ENCODE results near the gene GRK2. TPM values are rescaled to one million over a fixed set of nuclear protein-coding genes. Genes with fewer than 3 reads are reported as not detected.

Gene GRK2
- total RNA-seq, 2 donors from 2014 or later, result 27.4 to 36.3 TPM

DNA sequence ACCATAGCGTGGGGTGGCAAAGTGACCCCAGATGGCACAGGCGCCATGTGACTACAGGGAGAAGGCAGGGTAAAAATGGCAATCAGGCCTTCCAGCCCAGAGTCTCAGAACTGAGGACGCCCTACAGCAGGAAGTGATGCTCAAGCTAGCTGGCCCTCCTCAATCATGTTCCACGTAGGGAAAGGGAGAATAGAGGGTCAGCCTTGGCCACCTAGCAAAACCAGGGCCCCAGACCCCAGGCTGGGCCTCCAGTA lies 21.9 kb downstream of the GRK2 start:
- Histone ChIP-seq H3K4me3 (no peak overlapping the region), H3K4me1 (peaks cover 39% of the 10 kb centered on the region), H3K27me3 (no peaks in the 10 kb centered on the region), H3K27ac (peak overlapping the region; percentile 70 to 98 (median 82)), H3K9me3 (no peaks in the 10 kb centered on the region), H3K36me3 (replicated peaks in 1 of 2; ENCODE audit: insufficient read depth in 1 of 2, low read depth in 2 of 2) (peaks cover 0 to 9% of the 10 kb centered on the region in 2 donors)
- 49 to 64% methylated on average over 4 of the region's 4 CpGs for WGBS, 2 donors
- TF ChIP-seq, protein P1, sequence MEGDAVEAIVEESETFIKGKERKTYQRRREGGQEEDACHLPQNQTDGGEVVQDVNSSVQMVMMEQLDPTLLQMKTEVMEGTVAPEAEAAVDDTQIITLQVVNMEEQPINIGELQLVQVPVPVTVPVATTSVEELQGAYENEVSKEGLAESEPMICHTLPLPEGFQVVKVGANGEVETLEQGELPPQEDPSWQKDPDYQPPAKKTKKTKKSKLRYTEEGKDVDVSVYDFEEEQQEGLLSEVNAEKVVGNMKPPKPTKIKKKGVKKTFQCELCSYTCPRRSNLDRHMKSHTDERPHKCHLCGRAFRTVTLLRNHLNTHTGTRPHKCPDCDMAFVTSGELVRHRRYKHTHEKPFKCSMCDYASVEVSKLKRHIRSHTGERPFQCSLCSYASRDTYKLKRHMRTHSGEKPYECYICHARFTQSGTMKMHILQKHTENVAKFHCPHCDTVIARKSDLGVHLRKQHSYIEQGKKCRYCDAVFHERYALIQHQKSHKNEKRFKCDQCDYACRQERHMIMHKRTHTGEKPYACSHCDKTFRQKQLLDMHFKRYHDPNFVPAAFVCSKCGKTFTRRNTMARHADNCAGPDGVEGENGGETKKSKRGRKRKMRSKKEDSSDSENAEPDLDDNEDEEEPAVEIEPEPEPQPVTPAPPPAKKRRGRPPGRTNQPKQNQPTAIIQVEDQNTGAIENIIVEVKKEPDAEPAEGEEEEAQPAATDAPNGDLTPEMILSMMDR (IDR thresholded peaks at IDR 0.05), result no peak
- TF ChIP-seq POLR2A (IDR thresholded peaks at IDR 0.05), result no peak
- intact Hi-C loops (cut with DNase I), result no loop called here
- ATAC-seq (no peak), DNase-seq (no peak)

DNA sequence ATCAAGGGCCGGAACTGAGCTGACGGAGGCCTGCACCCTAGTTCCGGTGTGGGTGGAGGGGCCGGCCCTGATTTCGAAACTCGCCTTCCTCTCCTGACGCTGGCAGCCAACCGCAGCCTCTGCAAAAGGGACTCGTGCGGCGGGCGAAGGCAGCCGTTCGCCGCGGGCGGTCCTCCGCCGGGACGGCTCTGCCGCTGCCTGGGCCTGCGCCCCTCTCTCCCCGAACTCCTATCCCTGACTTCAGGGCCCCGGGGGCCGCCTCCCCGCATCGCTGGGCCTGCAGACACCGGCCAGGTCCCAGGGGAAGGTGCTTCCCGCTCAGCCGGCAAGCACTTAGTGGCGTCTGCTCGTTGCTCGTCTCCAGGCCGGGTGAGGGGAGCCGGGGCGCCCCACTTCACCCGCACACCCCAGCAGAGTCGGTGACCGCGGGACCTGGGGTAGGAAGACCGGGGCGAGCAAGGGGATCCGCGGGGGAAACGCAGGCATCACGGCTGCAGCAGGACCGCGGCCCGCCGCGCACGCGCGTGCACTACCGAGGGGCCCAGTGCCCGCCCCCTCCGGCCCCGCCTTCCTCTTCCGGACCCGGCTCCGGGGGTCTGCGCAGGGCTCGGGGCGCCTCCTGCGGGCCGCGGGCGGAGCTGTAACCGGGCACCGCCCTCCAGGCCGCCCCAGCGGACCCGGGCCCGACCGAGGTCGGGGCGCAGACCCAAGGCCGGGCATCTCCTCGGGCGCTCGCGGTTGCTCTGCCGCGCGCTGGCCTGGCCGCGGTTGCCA lies 22.4 kb downstream of the GRK2 start:
- H3K4me3 ChIP-seq, result peak overlapping the region; percentile 26 to 63
- TF ChIP-seq, protein P1 (IDR thresholded peaks at IDR 0.05), result peak in 4 of 7 experiments; percentile 11 to 53 (median 32)
- TF ChIP-seq POLR2A (IDR thresholded peaks at IDR 0.05), result peak; percentile 22 to 74 (median 58)
- peak overlapping the region; percentile 70 to 98 (median 82) for H3K27ac ChIP-seq
- peak; percentile 79 for ATAC-seq
- H3K9me3 ChIP-seq, result no peaks in the 10 kb centered on the region
- WGBS, 2 donors, result 0% methylated on average over 17 to 85 of the region's 87 CpGs
- peaks cover 39% of the 10 kb centered on the region for H3K4me1 ChIP-seq
- peak; percentile 75 to 92 (median 84) for DNase-seq
- H3K36me3 ChIP-seq (replicated peaks in 1 of 2; ENCODE audit: insufficient read depth in 1 of 2, low read depth in 2 of 2), result peaks cover 0 to 8% of the 10 kb centered on the region in 2 donors
- H3K27me3 ChIP-seq, result no peaks in the 10 kb centered on the region
- intact Hi-C loops (cut with DNase I), result no loop called here

DNA sequence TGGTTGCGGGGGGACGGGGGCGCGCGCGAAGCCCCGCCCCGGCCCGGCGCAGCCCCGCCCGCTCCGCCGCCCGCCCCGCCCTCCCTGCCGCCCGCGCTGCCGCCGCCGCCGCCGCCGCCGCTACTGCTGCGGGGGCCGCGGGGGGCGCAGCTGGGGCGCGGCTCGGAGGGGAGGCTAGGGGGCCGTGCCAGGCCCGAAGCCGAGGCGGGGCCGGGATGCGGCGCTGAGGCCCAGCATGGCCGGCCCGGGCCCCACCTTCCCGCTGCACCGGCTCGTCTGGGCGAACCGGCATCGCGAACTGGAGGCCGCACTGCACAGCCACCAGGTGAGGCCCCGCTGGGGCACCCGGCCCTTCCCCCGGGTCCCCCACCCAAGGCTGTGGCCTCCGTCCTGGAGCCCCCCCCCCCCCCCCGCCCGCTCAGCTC lies 23.0 kb downstream of the GRK2 start, which contains the start of gene ANKRD13D:
TSS of gene ANKRD13D (plus strand) at position 78 of the 425 bp plus-strand sequence. CDS start at position 236, 158 bp downstream.
- Histone ChIP-seq H3K4me3 (peak within 1 kb of the TSS; percentile 63 to 65), H3K27me3 (no peaks in the 10 kb centered on the region), H3K27ac (peak within 1 kb of the TSS; percentile 70 to 98 (median 82)), H3K36me3 (replicated peaks in 1 of 2; ENCODE audit: insufficient read depth in 1 of 2, low read depth in 2 of 2) (peaks cover 0 to 2% of the 10 kb centered on the region in 2 donors), H3K9me3 (no peaks in the 10 kb centered on the region), H3K4me1 (peaks cover 39% of the 10 kb centered on the region)
- DNase-seq, result peak in 2 of 4 donors; percentile 50
- intact Hi-C loops (cut with DNase I), result no loop called here
- ATAC-seq, result peak; percentile 81
- 0% methylated on average over 10 of the region's 56 CpGs; no CpG with 5 or more reads in 1 of the 2 donors for WGBS, 2 donors
- TF ChIP-seq POLR2A (IDR thresholded peaks at IDR 0.05), result no peak
- TF ChIP-seq, protein P1 (IDR thresholded peaks at IDR 0.05), result no peak

DNA sequence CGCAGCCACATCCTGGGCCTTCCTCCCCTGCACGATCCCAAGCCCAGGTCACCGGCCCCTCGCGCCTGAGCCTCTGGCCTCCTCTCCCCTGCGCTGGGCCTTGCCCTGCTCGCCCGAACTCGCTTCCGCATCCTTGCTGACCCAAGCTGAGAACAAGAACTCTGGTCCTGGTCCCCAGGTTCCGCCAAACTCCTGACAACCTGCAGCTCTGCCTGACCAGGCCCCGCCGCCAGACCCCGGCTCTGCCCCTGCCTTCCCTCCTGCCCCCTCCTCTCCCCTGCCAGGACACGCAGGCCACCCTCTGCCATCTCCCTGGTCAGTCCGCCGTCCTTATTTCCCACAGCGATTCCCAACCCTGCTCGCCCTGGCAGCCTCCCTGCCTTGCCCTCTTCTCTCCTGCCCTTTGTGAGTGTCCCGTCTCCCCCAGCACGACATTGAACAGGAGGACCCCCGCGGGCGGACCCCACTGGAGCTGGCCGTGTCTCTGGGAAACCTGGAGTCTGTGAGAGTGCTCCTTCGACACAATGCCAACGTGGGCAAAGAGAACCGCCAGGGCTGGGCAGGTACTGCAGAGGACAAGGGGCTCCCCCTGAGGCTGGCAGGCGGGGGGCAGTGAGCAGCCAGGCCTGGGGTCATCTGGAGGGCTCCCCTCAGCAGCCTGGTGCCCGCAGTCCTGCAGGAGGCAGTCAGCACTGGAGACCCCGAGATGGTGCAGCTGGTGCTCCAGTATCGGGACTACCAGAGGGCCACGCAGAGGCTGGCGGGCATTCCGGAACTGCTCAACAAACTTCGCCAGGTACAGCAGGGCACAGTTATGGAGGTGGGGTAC lies 23.6 kb downstream of the GRK2 start:
- Histone ChIP-seq H3K4me3 (peak overlapping the region; percentile 44 to 65), H3K36me3 (replicated peaks in 1 of 2; ENCODE audit: insufficient read depth in 1 of 2, low read depth in 2 of 2) (peaks cover 0 to 1% of the 10 kb centered on the region in 2 donors), H3K9me3 (no peaks in the 10 kb centered on the region), H3K27me3 (no peaks in the 10 kb centered on the region), H3K27ac (peak overlapping the region; percentile 22 to 98 (median 44)), H3K4me1 (peaks cover 39% of the 10 kb centered on the region)
- intact Hi-C loops (cut with DNase I), result no loop called here
- WGBS, 2 donors, result 17 to 31% methylated on average over 22 to 35 of the region's 36 CpGs
- TF ChIP-seq, protein P1 (IDR thresholded peaks at IDR 0.05), result no peak
- TF ChIP-seq POLR2A (IDR thresholded peaks at IDR 0.05), result no peak
- ATAC-seq (peak; percentile 19), DNase-seq (peak in 1 of 4 donors; percentile 43)

All from body of pancreas (tissue), 4 donors.